ENCODE results near the gene STX10.
A peak's percentile ranks its signal among the peaks of the same experiment; 100 is the strongest.
"Not testable (repeated sequence)": the region's sequence is repeated elsewhere in the genome, so short reads cannot be mapped to it uniquely, and the experiment has no call there.

Gene STX10

GRCh38 chr19:13164343-13165161 lies 14.4 kb upstream of the STX10 start:
- DNase-seq: peak; percentile 38

DNA sequence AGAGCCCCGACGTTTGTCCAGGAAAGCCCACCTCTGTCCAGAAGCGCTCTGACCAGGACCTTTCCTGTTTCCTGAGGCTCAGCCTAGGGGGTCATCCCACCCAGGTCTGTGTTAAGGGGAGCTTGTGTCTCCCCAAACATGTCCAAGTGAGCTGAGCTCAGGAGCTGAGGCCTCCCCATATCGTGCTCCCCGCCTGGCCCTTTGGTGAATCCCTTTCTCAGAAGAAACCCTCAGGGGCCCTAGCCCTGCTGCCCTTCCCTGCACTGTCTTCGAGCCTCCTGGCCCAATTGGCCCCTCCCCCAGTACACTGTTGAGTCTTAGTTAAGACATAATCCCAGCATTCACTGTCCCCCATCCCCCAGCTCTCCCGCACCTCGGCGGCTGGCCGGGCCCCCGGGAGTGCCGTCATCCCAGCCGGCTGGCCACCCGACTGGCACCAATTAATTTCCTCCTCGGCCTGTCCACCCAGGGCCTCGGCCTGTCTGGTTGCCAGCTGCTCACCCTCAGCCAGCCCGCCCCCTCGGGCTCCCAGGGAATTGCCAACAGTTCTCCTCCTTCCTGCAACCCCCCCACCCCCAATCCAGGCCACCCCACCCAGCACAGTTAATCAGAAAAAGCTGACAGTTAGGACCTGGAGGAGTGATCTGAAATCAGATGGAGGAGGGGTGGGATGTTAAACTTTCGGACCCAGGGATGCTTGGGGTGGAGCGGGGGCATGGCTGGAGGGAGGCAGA lies 13.6 kb upstream of the STX10 start:
- peak; percentile 40 for DNase-seq

GRCh38 chr19:13162724-13163608 lies 12.8 kb upstream of the STX10 start:
- DNase-seq: peak; percentile 94

DNA sequence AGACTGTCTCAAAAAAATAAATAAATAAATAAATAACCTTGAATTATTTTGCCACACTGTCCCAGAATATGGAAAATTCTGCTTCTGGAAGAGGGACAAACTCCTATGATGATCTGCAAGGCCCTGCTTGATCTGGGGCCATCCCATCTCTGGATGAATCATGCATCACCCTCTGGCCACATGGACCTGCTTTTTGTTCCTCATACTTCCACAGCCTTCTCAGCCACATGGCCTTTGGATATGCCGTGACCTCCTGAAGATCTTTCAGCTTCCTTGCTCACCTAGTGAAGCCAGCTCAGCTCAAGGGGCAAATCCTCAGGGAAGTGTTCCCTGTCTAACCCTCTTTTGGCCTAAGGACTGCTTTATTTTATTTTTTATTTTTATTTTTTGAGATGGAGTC lies 10.4 kb upstream of the STX10 start:
- DNase-seq: no peak

DNA sequence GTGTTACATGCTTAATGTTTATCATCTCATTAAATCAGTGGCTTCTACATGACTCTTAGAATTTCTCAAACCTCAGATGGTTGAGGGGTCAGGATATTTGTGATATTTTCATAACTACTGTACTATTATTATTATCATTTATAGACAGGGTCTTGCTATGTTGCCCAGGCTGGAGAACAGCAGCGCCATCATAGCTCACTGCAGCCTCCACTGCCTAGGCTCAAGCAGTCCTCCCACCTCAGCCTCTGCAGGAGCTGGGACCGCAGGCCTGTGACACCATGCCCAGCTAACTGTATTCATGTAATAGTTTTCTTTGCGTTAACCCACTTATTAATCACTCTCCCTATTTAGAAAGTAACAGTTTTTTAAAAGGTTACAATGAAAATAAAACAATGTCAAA lies 9.5 kb upstream of the STX10 start:
- no peak for DNase-seq

GRCh38 chr19:13155472-13156359 lies 5.5 kb upstream of the STX10 start:
- DNase-seq: peak; percentile 88

DNA sequence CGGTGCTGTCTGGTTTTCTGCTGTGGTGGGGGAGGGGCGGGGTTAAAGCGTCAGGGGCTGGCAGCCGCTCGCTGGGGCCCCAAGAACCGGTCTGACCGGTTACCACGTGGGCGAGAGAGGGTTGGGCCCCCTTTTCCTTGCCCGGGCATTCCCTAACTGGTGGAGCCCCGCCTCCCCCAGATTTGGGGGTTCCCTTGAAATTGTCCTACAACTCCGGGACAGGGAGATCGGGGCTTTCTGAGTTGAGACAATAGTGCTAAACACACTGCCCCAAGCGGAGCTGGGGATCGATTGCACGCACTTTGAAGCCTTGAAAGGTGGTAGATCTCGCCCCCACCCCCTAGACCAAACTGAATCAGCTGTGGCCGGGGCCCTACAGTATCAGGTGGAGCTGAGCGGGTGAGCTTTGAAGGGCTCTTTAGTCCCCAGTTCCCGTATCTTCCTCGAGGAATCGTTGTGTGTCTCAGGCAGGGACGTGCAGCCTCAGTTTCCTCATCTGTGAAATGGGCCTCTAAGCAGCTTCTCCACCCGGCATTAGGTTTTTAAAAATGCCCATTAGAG lies 4.8 kb upstream of the STX10 start:
- peak; percentile 27 for DNase-seq

DNA sequence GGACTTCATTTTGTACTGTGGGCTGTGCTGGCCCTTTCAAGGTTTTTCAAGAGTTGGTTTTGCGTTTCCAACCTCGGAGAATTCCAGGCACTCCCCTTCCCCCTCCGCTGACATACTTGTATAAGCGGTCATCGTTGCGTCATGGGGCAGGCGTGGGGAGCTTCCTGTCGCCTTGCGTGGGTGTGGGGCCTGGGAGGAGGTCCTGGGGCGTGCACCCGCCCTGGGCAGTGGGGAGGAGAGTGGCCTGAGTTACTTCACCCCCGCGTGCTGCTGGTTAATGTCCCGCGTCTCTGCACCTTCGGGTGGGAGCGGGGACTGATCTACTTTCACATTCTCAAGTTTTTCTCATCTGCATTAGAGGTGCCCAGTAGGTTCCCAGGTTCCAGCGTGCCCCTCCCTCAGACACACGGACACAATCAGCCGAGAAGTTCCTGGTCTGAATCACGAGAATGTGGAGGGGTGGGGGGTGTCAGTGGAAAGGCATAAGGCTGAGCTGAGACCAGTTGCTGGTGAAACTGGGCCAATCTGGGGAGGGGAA lies 4.1 kb upstream of the STX10 start:
- peak; percentile 36 for DNase-seq

DNA sequence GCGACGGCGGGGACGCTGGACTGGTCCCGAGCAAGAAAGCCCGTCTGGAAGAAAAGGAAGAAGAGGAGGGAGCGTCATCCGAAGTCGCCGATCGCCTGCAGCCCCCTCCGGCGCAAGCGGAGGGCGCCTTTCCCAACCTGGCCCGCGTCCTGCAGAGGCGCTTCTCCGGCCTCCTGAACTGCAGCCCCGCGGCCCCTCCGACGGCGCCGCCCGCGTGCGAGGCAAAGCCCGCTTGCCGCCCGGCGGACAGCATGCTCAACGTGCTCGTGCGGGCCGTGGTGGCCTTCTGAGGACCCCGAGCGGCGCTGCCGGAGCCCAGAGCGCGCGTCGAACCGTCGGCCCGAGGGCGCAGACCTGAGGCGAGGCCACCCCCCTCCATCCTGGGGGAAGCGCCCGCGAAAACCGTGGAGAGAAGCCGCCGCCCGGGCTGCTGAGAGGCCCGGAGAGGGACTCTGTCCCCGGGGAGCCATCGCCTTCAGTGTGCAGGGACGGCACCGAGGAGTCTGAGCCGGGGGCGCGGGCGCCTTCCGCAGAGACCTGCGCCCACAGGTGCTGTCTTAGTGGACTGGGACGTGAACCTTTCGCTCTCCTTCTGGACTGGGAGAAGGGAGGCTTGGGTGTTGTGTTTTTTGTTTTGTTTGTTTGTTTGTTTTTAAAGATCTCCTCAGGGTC lies 3.5 kb upstream of the STX10 start:
- DNase-seq: no peak

DNA sequence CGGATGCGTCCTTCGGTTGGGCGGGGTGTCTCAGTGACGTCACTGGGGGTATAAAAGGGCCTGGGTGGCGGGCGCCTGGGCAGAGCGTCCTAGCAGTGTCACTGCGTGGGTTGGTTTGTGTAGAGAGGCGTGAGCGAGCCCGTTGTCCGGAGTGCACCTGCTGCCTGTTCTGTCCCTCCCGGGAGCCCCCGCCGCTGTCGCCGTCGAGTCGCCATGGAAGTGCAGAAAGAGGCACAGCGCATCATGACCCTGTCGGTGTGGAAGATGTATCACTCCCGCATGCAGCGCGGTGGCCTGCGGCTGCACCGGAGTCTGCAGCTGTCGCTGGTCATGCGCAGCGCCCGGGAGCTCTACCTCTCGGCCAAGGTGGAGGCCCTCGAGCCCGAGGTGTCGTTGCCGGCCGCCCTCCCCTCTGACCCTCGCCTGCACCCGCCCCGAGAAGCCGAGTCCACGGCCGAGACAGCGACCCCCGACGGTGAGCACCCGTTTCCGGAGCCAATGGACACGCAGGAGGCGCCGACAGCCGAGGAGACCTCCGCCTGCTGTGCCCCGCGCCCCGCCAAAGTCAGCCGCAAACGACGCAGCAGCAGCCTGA lies 2.9 kb upstream of the STX10 start:
- peak; percentile 80 for DNase-seq

DNA sequence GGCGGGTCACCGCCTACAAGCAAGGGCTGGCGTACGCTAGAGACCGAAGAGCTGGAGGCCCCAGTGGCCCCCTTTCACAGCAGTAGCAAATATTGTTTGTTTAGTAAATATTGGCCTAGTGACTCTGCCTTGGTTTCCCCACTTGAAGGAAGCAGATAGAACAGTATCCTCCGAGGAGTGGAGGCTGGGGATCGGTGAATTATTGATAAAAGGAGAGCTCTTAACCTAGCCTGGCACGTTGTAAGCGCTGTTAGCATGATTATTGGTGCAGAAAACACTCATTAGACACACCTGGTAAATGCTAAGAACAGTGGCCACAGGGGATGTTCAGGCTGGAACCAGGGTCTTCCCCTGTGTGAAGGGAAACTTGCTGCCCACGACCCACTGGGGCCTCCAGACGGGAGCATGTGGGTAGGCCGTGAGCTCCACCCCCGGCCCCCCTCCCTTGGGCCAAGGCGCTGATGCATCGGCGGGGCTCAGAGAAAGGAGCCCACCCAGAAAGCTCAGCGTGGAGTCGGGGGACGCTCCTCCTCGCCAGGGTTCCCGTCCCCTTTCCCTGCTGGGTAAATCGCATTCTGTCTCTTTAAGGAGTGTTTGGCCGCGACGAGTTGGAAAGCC lies 2.3 kb upstream of the STX10 start:
- no peak for DNase-seq

GRCh38 chr19:13151605-13152355 lies 1.6 kb upstream of the STX10 start:
- peak; percentile 91 for DNase-seq

DNA sequence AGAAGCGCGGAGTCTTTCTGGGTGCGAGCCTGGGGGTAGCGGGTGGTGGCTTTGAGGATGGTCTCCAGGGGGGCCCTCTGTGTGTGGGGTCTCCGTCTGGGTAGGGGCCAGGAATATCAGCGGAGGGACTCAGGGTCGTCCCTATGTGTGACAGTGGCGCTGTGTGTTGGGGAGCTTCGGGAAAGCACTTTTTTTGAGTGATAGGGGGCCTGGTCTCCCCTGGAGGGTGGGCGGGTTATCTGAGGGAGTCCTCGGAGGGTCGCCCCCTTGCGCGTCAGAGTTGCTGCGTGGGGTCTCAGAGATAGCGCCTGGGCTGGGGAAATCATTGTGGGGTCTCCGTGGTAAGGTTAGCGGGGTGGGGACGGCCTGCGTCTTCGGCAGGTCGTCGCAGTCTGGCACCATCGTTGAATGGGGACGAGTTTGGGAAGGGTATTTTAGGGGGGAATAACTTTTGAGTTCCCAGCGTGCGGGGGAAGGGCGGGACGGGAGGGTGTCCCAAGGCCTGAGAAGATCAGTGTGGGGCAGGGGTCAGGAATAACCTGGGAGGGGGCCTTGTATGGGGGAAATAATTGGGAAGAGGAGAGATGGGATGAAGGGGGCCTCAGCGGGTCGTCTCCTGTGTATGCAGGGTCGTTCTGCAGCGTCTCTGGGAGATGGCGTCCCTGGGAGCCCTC lies 893 bp upstream of the STX10 start:
- no peak for DNase-seq

DNA sequence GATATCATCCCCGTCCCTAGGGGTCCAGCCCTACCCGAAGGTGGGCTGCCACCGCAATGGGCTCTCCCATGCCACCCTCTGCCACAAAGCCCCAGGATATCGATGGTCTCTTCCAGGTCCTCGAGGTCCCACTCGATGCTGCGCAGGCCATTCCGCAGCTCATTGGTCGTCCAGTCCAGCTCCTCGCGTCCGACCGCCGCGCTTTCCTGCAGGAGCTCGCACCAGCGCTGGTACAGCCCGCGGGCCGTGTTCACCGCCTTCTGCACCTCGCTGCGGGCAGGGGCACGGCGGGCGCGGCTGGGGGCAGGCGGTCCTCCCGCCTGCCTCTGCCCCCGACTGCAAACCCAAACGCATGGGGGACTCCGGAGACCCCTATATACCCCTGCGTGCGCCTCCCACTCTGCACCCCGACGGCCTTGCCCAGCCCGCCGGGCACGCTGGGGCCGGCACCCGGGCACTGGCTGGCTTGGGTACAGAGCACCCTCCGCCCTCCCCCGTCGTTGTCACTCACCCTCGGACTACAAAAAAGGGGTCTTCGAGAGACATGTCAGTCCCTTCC lies 468 bp downstream of the STX10 start:
- no peak for DNase-seq

DNA sequence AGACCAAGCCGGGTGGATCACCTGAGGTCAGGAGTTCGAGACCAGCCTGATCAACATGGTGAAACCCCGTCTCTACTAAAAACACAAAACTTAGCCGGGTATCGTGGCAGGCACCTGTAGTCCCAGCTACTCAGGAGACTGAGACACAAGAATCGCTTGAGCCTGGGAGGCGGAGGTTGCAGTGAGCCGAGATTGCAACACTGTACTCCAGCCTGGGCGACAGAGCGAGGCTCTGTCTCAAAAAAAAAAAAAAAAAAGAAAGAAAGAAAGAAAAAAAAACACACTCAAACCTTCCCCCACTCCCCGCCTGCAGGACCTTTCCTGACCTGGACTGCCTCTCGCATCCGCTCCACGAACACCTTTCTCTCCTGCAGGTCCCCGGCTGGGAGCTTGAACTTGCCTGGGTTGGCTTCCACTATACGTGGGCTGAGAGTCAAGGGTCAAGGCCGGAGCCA lies 975 bp downstream of the STX10 start:
- DNase-seq: not testable (repeated sequence)

- DNase-seq: peak; percentile 61
Measured at GRCh38 chr19:13146763-13147563, 3.2 kb downstream of the STX10 start.

- DNase-seq: no peak
Measured at GRCh38 chr19:13139633-13140311, 10.4 kb downstream of the STX10 start.

All from GF-D8 (cell line).